Gastrocnemius medialis (tissue), 4 donors: ENCODE measurements around the gene CMC1. TPM values are rescaled to one million over a fixed set of nuclear protein-coding genes. Genes with fewer than 3 reads are reported as not detected.
A peak's percentile ranks its signal among the peaks of the same experiment; 100 is the strongest.

Experiments
- ATAC-seq, 2 donors: fragments of 150-250 bp; one replicate each; pipeline ENCODE4 v1.9.1; 2016
- DNase-seq, 2 donors: peaks; one replicate each; pipeline ENCODE4 v3.0.0-alpha.2; 2019
- H3K27ac ChIP-seq, 4 donors: fragments of 200-600 bp; sonication (generic); 1 replicate in 1 of 4; 2 replicates in 3 of 4; pipeline ENCODE4 v1.5.1; 2016 to 2018; ENCODE audit warnings: mild to moderate bottlenecking in 2 of 4, moderate library complexity in 1 of 4
- H3K27me3 ChIP-seq, 3 donors: fragments of 200-600 bp; sonication (generic) in 2 of 3; 1 replicate in 1 of 3; 2 replicates in 2 of 3; pipeline versions ENCODE4 v1.5.1 to v1.6.0; 2016 to 2019; ENCODE audit warnings: mild to moderate bottlenecking in 1 of 3, moderate library complexity in 1 of 3
- H3K36me3 ChIP-seq, 2 donors: fragments of 200-600 bp; sonication (generic) in 1 of 2; one replicate each; pipeline ENCODE4 v1.5.1; 2017 to 2018
- H3K4me1 ChIP-seq, 2 donors: fragments of 200-600 bp; sonication (generic) in 1 of 2; one replicate each; pipeline ENCODE4 v1.5.1; 2016 to 2017; ENCODE audit warnings: mild to moderate bottlenecking in 2 of 2
- H3K4me3 ChIP-seq, 4 donors: fragments of 200-600 bp; sonication (generic) in 3 of 4; 1 replicate in 1 of 4; 2 replicates in 3 of 4; pipeline ENCODE4 v1.5.1; 2016 to 2019; ENCODE audit warnings: mild to moderate bottlenecking in 2 of 4
- H3K9me3 ChIP-seq, 3 donors: fragments of 200-600 bp; sonication (generic) in 2 of 3; 1 replicate in 1 of 3; 2 replicates in 2 of 3; pipeline ENCODE4 v1.5.1; 2016 to 2019
- CTCF ChIP-seq, 5 experiments: fragments of 450-650 bp in 3 of 5; fragments of 200-600 bp in 2 of 5; sonication (generic) in 2 of 5; IDR thresholded peaks in 4 of 5; conservative IDR thresholded peaks in 1 of 5; 1 replicate in 4 of 5; 2 replicates in 1 of 5; pipeline ENCODE4 v1.5.1; 2016 to 2019; ENCODE audit warnings: antibody characterized with exemption in 5 of 5, mild to moderate bottlenecking in 3 of 5, moderate library complexity in 3 of 5
- POLR2A ChIP-seq, 2 donors: fragments of 450-650 bp; IDR thresholded peaks; one replicate each; pipeline ENCODE4 v1.6.1; 2017; ENCODE audit warnings: antibody characterized with exemption in 2 of 2, mild to moderate bottlenecking in 2 of 2, moderate library complexity in 2 of 2
- in situ Hi-C, 4 donors: fragments of 200-750 bp; cut with MboI; loops; one replicate each; pipeline versions ENCODE4 v1.15.0 to v1.8.0; 2017; ENCODE audit warnings: low sequenced_read_pairs in 4 of 4
- intact Hi-C: fragments of 100-400 bp; cut with DNase I; formaldehyde crosslinking; loops from one replicate; pipeline ENCODE4 v1.15.1; 2023; ENCODE audit warnings: low total_unique reads
- total RNA-seq, 4 donors: library from RNA; depleted of rRNA; stranded (reverse); fragments of >200 nt; gene quantifications; one replicate each; pipeline versions ENCODE4 v1.1.0 to v1.2.3, GENCODE V29; 2016

CMC1 gene
- total RNA-seq, 4 donors from 2014 or later: 2.7 to 27.6 (median 18.4) TPM

DNA sequence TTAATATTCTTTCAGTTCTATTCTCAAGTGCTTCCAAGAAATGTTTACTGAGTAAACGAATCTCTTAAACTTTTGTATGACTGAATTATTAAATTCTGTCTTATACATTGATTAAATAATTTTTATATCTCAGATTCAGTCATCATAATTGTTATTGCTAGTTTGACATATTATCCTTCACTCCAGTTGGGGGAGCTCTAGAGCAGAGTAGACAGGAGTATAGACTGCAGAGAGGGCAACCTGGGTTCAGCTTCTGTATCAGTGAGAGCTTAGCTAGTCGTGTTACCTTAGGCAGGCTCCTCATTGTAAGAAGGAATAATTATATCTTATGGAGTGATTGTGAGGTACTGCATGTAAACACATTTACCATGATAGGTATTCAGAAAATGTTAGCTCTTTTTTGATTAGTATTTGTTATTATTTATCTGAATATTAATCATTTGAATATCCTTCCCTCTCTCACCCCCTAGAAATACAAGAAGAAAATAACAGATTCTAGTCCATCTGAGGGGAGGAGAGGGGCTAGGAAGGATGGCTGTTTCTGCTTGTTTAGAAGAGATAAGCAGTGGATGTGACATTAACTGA, 76.1 kb downstream of the CMC1 start:
- Histone ChIP-seq H3K4me3 (no peak overlapping the region), H3K36me3 (peaks cover 0 to 5% of the 10 kb centered on the region in 2 donors), H3K4me1 (no peaks in the 10 kb centered on the region), H3K27me3 (no peaks in the 10 kb centered on the region), H3K27ac (no peak overlapping the region), H3K9me3 (no peaks in the 10 kb centered on the region)
- in situ Hi-C loops: loop anchor here in 2 of 4 donors (10.0 to 25.0 kb wide), 2 partner anchors 603 to 605 kb away; partner anchors contain the start of gene EOMES (in 1 of the 2)
- DNase-seq: no peak
- ATAC-seq: peak in 1 of 2 donors; percentile 75
- intact Hi-C loops: no loop called here
- peak in 4 of 5 experiments; percentile 25 to 62 (median 32) for TF ChIP-seq CTCF (IDR thresholded peaks at IDR 0.05 in 4 of 5, conservative IDR thresholded peaks at IDR 0.05 in 1 of 5)
- TF ChIP-seq POLR2A (IDR thresholded peaks at IDR 0.05): no peak

- ATAC-seq (no peak), DNase-seq (no peak)
- Histone ChIP-seq H3K27me3 (no peaks in the 10 kb centered on the region), H3K9me3 (no peaks in the 10 kb centered on the region), H3K4me1 (peaks cover 0 to 2% of the 10 kb centered on the region in 2 donors), H3K27ac (no peak overlapping the region), H3K36me3 (peaks cover 0 to 28% of the 10 kb centered on the region in 2 donors), H3K4me3 (no peak overlapping the region)
- TF ChIP-seq CTCF (IDR thresholded peaks at IDR 0.05 in 4 of 5, conservative IDR thresholded peaks at IDR 0.05 in 1 of 5) (no peak), POLR2A (IDR thresholded peaks at IDR 0.05) (no peak)
- in situ Hi-C loops: loop anchor here in 2 of 4 donors (10.0 to 25.0 kb wide), 2 partner anchors 606 to 609 kb away; partner anchors contain the start of gene EOMES (in 1 of the 2)
- intact Hi-C loops: no loop called here
These were observed 79.6 kb downstream of the CMC1 start for GRCh38 chr3:28320981-28321380.

- TF ChIP-seq CTCF (IDR thresholded peaks at IDR 0.05 in 4 of 5, conservative IDR thresholded peaks at IDR 0.05 in 1 of 5): no peak
- no peak for TF ChIP-seq POLR2A (IDR thresholded peaks at IDR 0.05)
- H3K4me1 ChIP-seq: peaks cover 0 to 7% of the 10 kb centered on the region in 2 donors
- H3K27me3 ChIP-seq: no peaks in the 10 kb centered on the region
- in situ Hi-C loops: loop anchor here in 2 of 4 donors (10.0 to 25.0 kb wide), 2 partner anchors 608 to 610 kb away; partner anchors contain the start of gene EOMES (in 1 of the 2)
- no peak overlapping the region for H3K4me3 ChIP-seq
- no peak overlapping the region for H3K27ac ChIP-seq
- H3K9me3 ChIP-seq: no peaks in the 10 kb centered on the region
- intact Hi-C loops: no loop called here
- no peak for DNase-seq
- H3K36me3 ChIP-seq: peaks cover 0 to 28% of the 10 kb centered on the region in 2 donors
- ATAC-seq: no peak
These were observed 81.0 kb downstream of the CMC1 start for GRCh38 chr3:28322464-28322863.

- intact Hi-C loops: loop anchor here (5.0 kb wide), 1 partner anchor 614 kb away; no protein-coding TSS in a partner anchor
These were observed 85.1 kb downstream of the CMC1 start for GRCh38 chr3:28326458-28326926.

More at GRCh38 chr3:28326458-28326926, 85.1 kb downstream of the CMC1 start:
- Histone ChIP-seq H3K4me3 (no peak overlapping the region), H3K36me3 (peaks cover 0 to 34% of the 10 kb centered on the region in 2 donors), H3K27ac (no peak overlapping the region), H3K9me3 (no peaks in the 10 kb centered on the region), H3K4me1 (peaks cover 0 to 7% of the 10 kb centered on the region in 2 donors), H3K27me3 (no peaks in the 10 kb centered on the region)
- DNase-seq: no peak
- TF ChIP-seq POLR2A (IDR thresholded peaks at IDR 0.05) (no peak), CTCF (IDR thresholded peaks at IDR 0.05 in 4 of 5, conservative IDR thresholded peaks at IDR 0.05 in 1 of 5) (no peak)
- in situ Hi-C loops: loop anchor here in 1 of 4 donors (10.0 kb wide), 1 partner anchor 612 kb away; no protein-coding TSS in a partner anchor
- ATAC-seq: no peak
